ENCODE data around the gene GNAQ.

Gene GNAQ

GRCh38 chr9:77946296-77946695, 85.3 kb downstream of the GNAQ start:
- 88% methylated on average over 1 of the region's 4 CpGs for whole genome bisulfite sequencing (ENCODE audit: insufficient coverage)

GRCh38 chr9:77945798-77946197, 85.8 kb downstream of the GNAQ start:
- Histone ChIP-seq H3K4me3 (ENCODE audit: control insufficient read depth in 1 of 7, extremely low read depth in 1 of 7, insufficient read depth in 4 of 7, low read depth in 2 of 7, low read length in 6 of 7) (peak overlapping the region in 4 of 7 experiments; percentile 3 to 58 (median 46)), H3K27ac (ENCODE audit: insufficient read depth in 1 of 2, low read depth in 1 of 2, low read length in 2 of 2, poor library complexity in 1 of 2, severe bottlenecking in 2 of 2) (peak overlapping the region in 1 of 2 experiments; percentile 71)
- CTCF ChIA-PET: interaction anchor here (0.6 to 4.3 kb wide), 15 partner anchors 8 to 176 kb away, joined by 3 to 28 read pairs (median 6); no protein-coding TSS in a partner anchor

More at GRCh38 chr9:77946296-77946695, 85.3 kb downstream of the GNAQ start:
- ChIA-PET POLR2A (interaction anchor here (0.6 kb wide), 1 partner anchor 37 kb away, joined by 3 read pairs; no protein-coding TSS in a partner anchor), CTCF (interaction anchor here (0.6 to 4.3 kb wide), 12 partner anchors 9 to 169 kb away, joined by 3 to 28 read pairs (median 3); no protein-coding TSS in a partner anchor)
- Histone ChIP-seq H3K27me3 (replicated peaks in 2 of 5; ENCODE audit: control insufficient read depth in 4 of 5, insufficient read depth in 5 of 5, low read length in 4 of 5) (no peaks in the 10 kb centered on the region), H3K36me3 (ENCODE audit: control insufficient read depth in 4 of 4, insufficient read depth in 4 of 4, low read length in 3 of 4) (peaks cover 0 to 7% (median 0%) of the 10 kb centered on the region in 4 experiments), H3K9me3 (ENCODE audit: control extremely low read depth in 1 of 5, control insufficient read depth in 4 of 5, insufficient read depth in 2 of 5, low read depth in 1 of 5, low read length in 4 of 5) (no peaks in the 10 kb centered on the region), H3K4me1 (ENCODE audit: control extremely low read depth in 1 of 4, control insufficient read depth in 4 of 4, insufficient read depth in 4 of 4, low read length in 3 of 4) (peaks cover 32 to 91% (median 62%) of the 10 kb centered on the region in 4 experiments), H3K27ac (ENCODE audit: insufficient read depth in 1 of 2, low read depth in 1 of 2, low read length in 2 of 2, poor library complexity in 1 of 2, severe bottlenecking in 2 of 2) (peak overlapping the region in 1 of 2 experiments; percentile 71), H3K4me3 (ENCODE audit: control insufficient read depth in 1 of 7, extremely low read depth in 1 of 7, insufficient read depth in 4 of 7, low read depth in 2 of 7, low read length in 6 of 7) (peak overlapping the region in 4 of 7 experiments; percentile 39 to 58 (median 46))
- no peak for DNase-seq

DNA sequence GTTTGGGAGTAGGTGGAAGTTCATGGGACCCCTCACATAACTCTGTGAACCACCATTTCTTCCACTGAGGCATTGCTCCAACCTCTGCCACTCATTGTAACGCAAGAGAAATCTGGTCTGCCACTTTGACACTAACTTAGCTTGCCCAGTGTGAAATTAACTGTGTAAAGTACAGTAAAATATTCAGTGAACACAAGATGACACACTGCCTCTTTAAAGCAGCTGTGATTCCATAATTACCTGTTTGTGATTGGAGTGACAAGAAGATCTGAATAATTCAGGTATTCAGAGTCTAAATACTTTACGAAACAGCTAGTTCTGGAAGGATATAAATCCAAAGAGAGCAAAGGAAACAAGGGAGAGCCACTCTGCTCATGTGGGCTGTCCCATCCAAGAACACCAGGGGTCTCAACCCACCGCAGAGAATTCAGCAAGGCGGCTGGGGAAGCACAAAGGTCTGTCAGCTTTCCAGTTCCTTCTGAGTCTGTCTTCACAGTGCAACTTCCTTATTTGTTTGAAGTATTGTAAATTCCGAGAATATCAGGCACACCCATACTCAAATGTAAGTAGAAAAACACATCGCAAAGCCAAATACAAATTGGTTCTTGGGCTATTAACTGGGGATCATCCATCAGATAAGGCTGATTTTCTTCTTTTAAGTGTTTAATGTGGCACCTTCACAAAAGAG, 86.9 kb downstream of the GNAQ start:
- H3K4me1 ChIP-seq (ENCODE audit: control extremely low read depth in 1 of 4, control insufficient read depth in 4 of 4, insufficient read depth in 4 of 4, low read length in 3 of 4): peaks cover 27 to 81% (median 55%) of the 10 kb centered on the region in 4 experiments
- no peaks in the 10 kb centered on the region for H3K9me3 ChIP-seq (ENCODE audit: control extremely low read depth in 1 of 5, control insufficient read depth in 4 of 5, insufficient read depth in 2 of 5, low read depth in 1 of 5, low read length in 4 of 5)
- peaks cover 0 to 7% (median 0%) of the 10 kb centered on the region in 4 experiments for H3K36me3 ChIP-seq (ENCODE audit: control insufficient read depth in 4 of 4, insufficient read depth in 4 of 4, low read length in 3 of 4)
- H3K4me3 ChIP-seq (ENCODE audit: control insufficient read depth in 1 of 7, extremely low read depth in 1 of 7, insufficient read depth in 4 of 7, low read depth in 2 of 7, low read length in 6 of 7): peak overlapping the region in 4 of 7 experiments; percentile 42 to 58 (median 56)
- POLR2A ChIA-PET: interaction anchor here (0.8 to 1.0 kb wide), 2 partner anchors 11 to 12 kb away, joined by 3 to 4 read pairs; no protein-coding TSS in a partner anchor
- H3K27ac ChIP-seq (ENCODE audit: insufficient read depth in 1 of 2, low read depth in 1 of 2, low read length in 2 of 2, poor library complexity in 1 of 2, severe bottlenecking in 2 of 2): peak overlapping the region; percentile 40 to 71
- no peaks in the 10 kb centered on the region for H3K27me3 ChIP-seq (replicated peaks in 2 of 5; ENCODE audit: control insufficient read depth in 4 of 5, insufficient read depth in 5 of 5, low read length in 4 of 5)
- CTCF ChIA-PET: interaction anchor here (0.7 to 4.3 kb wide), 24 partner anchors 9 to 180 kb away, joined by 3 to 28 read pairs (median 4); no protein-coding TSS in a partner anchor
- WGBS (ENCODE audit: insufficient coverage): 0% methylated on average over 3 of the region's 6 CpGs
- peak; percentile 79 to 93 (median 90) for DNase-seq

More at GRCh38 chr9:77945798-77946197, 85.8 kb downstream of the GNAQ start:
- Histone ChIP-seq H3K9me3 (ENCODE audit: control extremely low read depth in 1 of 5, control insufficient read depth in 4 of 5, insufficient read depth in 2 of 5, low read depth in 1 of 5, low read length in 4 of 5) (no peaks in the 10 kb centered on the region), H3K36me3 (ENCODE audit: control insufficient read depth in 4 of 4, insufficient read depth in 4 of 4, low read length in 3 of 4) (peaks cover 0 to 7% (median 0%) of the 10 kb centered on the region in 4 experiments), H3K4me1 (ENCODE audit: control extremely low read depth in 1 of 4, control insufficient read depth in 4 of 4, insufficient read depth in 4 of 4, low read length in 3 of 4) (peaks cover 32 to 91% (median 62%) of the 10 kb centered on the region in 4 experiments), H3K27me3 (replicated peaks in 2 of 5; ENCODE audit: control insufficient read depth in 4 of 5, insufficient read depth in 5 of 5, low read length in 4 of 5) (no peaks in the 10 kb centered on the region)
- 0% methylated on average over 1 of the region's 5 CpGs for WGBS (ENCODE audit: insufficient coverage)
- DNase-seq: peak in 2 of 3 donors; percentile 45 to 54
- POLR2A ChIA-PET: no interaction called here

GRCh38 chr9:77943057-77943456, 88.6 kb downstream of the GNAQ start:
- H3K27ac ChIP-seq (ENCODE audit: insufficient read depth in 1 of 2, low read depth in 1 of 2, low read length in 2 of 2, poor library complexity in 1 of 2, severe bottlenecking in 2 of 2): peak overlapping the region in 1 of 2 experiments; percentile 29

GRCh38 chr9:77939149-77939668, 92.4 kb downstream of the GNAQ start:
- Histone ChIP-seq H3K27ac (ENCODE audit: insufficient read depth in 1 of 2, low read depth in 1 of 2, low read length in 2 of 2, poor library complexity in 1 of 2, severe bottlenecking in 2 of 2) (no peak overlapping the region), H3K4me1 (ENCODE audit: control extremely low read depth in 1 of 4, control insufficient read depth in 4 of 4, insufficient read depth in 4 of 4, low read length in 3 of 4) (peaks cover 3 to 60% (median 29%) of the 10 kb centered on the region in 4 experiments), H3K9me3 (ENCODE audit: control extremely low read depth in 1 of 5, control insufficient read depth in 4 of 5, insufficient read depth in 2 of 5, low read depth in 1 of 5, low read length in 4 of 5) (no peaks in the 10 kb centered on the region), H3K4me3 (ENCODE audit: control insufficient read depth in 1 of 7, extremely low read depth in 1 of 7, insufficient read depth in 4 of 7, low read depth in 2 of 7, low read length in 6 of 7) (no peak overlapping the region), H3K27me3 (replicated peaks in 2 of 5; ENCODE audit: control insufficient read depth in 4 of 5, insufficient read depth in 5 of 5, low read length in 4 of 5) (no peaks in the 10 kb centered on the region), H3K36me3 (ENCODE audit: control insufficient read depth in 4 of 4, insufficient read depth in 4 of 4, low read length in 3 of 4) (peaks cover 0 to 23% (median 0%) of the 10 kb centered on the region in 4 experiments)
- CTCF ChIA-PET: no interaction called here
- POLR2A ChIA-PET: no interaction called here
- WGBS (ENCODE audit: insufficient coverage): 88% methylated on average over 2 of the region's 2 CpGs
- DNase-seq: no peak

More at GRCh38 chr9:77943057-77943456, 88.6 kb downstream of the GNAQ start:
- Histone ChIP-seq H3K36me3 (ENCODE audit: control insufficient read depth in 4 of 4, insufficient read depth in 4 of 4, low read length in 3 of 4) (peaks cover 0 to 15% (median 0%) of the 10 kb centered on the region in 4 experiments), H3K9me3 (ENCODE audit: control extremely low read depth in 1 of 5, control insufficient read depth in 4 of 5, insufficient read depth in 2 of 5, low read depth in 1 of 5, low read length in 4 of 5) (no peaks in the 10 kb centered on the region), H3K27me3 (replicated peaks in 2 of 5; ENCODE audit: control insufficient read depth in 4 of 5, insufficient read depth in 5 of 5, low read length in 4 of 5) (no peaks in the 10 kb centered on the region), H3K4me1 (ENCODE audit: control extremely low read depth in 1 of 4, control insufficient read depth in 4 of 4, insufficient read depth in 4 of 4, low read length in 3 of 4) (peaks cover 27 to 73% (median 46%) of the 10 kb centered on the region in 4 experiments), H3K4me3 (ENCODE audit: control insufficient read depth in 1 of 7, extremely low read depth in 1 of 7, insufficient read depth in 4 of 7, low read depth in 2 of 7, low read length in 6 of 7) (peak overlapping the region in 2 of 7 experiments; percentile 2 to 39)
- DNase-seq: peak in 2 of 3 donors; percentile 38 to 54
- POLR2A ChIA-PET: interaction anchor here (0.6 kb wide), 1 partner anchor 80 kb away, joined by 3 read pairs; no protein-coding TSS in a partner anchor
- WGBS (ENCODE audit: insufficient coverage): 8% methylated on average over 2 of the region's 4 CpGs
- CTCF ChIA-PET: interaction anchor here (0.6 to 1.9 kb wide), 9 partner anchors 8 to 511 kb away, joined by 3 to 5 read pairs (median 3); no protein-coding TSS in a partner anchor

- peaks cover 4 to 54% (median 25%) of the 10 kb centered on the region in 4 experiments for H3K4me1 ChIP-seq (ENCODE audit: control extremely low read depth in 1 of 4, control insufficient read depth in 4 of 4, insufficient read depth in 4 of 4, low read length in 3 of 4)
- WGBS (ENCODE audit: insufficient coverage): 92% methylated on average over 2 of the region's 2 CpGs
- H3K4me3 ChIP-seq (ENCODE audit: control insufficient read depth in 1 of 7, extremely low read depth in 1 of 7, insufficient read depth in 4 of 7, low read depth in 2 of 7, low read length in 6 of 7): no peak overlapping the region
- no peak for DNase-seq
- H3K27me3 ChIP-seq (replicated peaks in 2 of 5; ENCODE audit: control insufficient read depth in 4 of 5, insufficient read depth in 5 of 5, low read length in 4 of 5): no peaks in the 10 kb centered on the region
- CTCF ChIA-PET: interaction anchor here (1.0 kb wide), 1 partner anchor 20 kb away, joined by 3 read pairs; no protein-coding TSS in a partner anchor
- H3K36me3 ChIP-seq (ENCODE audit: control insufficient read depth in 4 of 4, insufficient read depth in 4 of 4, low read length in 3 of 4): peaks cover 0 to 23% (median 1%) of the 10 kb centered on the region in 4 experiments
- no peak overlapping the region for H3K27ac ChIP-seq (ENCODE audit: insufficient read depth in 1 of 2, low read depth in 1 of 2, low read length in 2 of 2, poor library complexity in 1 of 2, severe bottlenecking in 2 of 2)
- no peaks in the 10 kb centered on the region for H3K9me3 ChIP-seq (ENCODE audit: control extremely low read depth in 1 of 5, control insufficient read depth in 4 of 5, insufficient read depth in 2 of 5, low read depth in 1 of 5, low read length in 4 of 5)
- POLR2A ChIA-PET: no interaction called here
Measured at GRCh38 chr9:77938163-77938562, 93.4 kb downstream of the GNAQ start.

All from common myeloid progenitor, CD34-positive (primary cell).